ENCODE results near the gene NSUN2. TPM values are rescaled to one million over a fixed set of nuclear protein-coding genes. Genes with fewer than 3 reads are reported as not detected.
"Not testable (repeated sequence)": the region's sequence is repeated elsewhere in the genome, so short reads cannot be mapped to it uniquely, and the experiment has no call there.

NSUN2 gene
- total RNA-seq, 3 donors from 2014 or later (not counting 1 experiment from before 2014, with no cell fraction given) = 61.3 to 87.4 (median 81.4) TPM

- no peak overlapping the region for H3K27ac ChIP-seq (ENCODE audit: low read length)
- TF ChIP-seq, protein P1, sequence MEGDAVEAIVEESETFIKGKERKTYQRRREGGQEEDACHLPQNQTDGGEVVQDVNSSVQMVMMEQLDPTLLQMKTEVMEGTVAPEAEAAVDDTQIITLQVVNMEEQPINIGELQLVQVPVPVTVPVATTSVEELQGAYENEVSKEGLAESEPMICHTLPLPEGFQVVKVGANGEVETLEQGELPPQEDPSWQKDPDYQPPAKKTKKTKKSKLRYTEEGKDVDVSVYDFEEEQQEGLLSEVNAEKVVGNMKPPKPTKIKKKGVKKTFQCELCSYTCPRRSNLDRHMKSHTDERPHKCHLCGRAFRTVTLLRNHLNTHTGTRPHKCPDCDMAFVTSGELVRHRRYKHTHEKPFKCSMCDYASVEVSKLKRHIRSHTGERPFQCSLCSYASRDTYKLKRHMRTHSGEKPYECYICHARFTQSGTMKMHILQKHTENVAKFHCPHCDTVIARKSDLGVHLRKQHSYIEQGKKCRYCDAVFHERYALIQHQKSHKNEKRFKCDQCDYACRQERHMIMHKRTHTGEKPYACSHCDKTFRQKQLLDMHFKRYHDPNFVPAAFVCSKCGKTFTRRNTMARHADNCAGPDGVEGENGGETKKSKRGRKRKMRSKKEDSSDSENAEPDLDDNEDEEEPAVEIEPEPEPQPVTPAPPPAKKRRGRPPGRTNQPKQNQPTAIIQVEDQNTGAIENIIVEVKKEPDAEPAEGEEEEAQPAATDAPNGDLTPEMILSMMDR (IDR thresholded peaks at IDR 0.05) = no peak
- no peak for ATAC-seq
- Mint-ChIP-seq H3K27ac (no peak overlapping the region), H3K9me3 (no peaks in the 10 kb centered on the region), H3K4me1 (no peaks in the 10 kb centered on the region), H3K36me3 (no peaks in the 10 kb centered on the region), H3K4me3 (no peak overlapping the region), H3K27me3 (ENCODE audit: low read depth in 2 of 2) (peaks cover 0 to 7% of the 10 kb centered on the region in 2 donors)
- H3K4me1 ChIP-seq (ENCODE audit: control insufficient read depth, insufficient read depth, low read length) = no peaks in the 10 kb centered on the region
- H3K9me3 ChIP-seq (ENCODE audit: control insufficient read depth, insufficient read depth, low read length) = no peaks in the 10 kb centered on the region
- DNase-seq = no peak
- H3K4me3 ChIP-seq (ENCODE audit: low read length) = no peak overlapping the region
- intact Hi-C loops (cut with micrococcal nuclease) = loop anchor here (10.0 kb wide), 1 partner anchor 1077 kb away; no protein-coding TSS in a partner anchor
- H3K27me3 ChIP-seq (ENCODE audit: control insufficient read depth, insufficient read depth, low read length) = no peaks in the 10 kb centered on the region
- 88% methylated on average over 30 of the region's 30 CpGs for WGBS (ENCODE audit: insufficient coverage)
- H3K36me3 ChIP-seq (ENCODE audit: control insufficient read depth, insufficient read depth, low read length) = no peaks in the 10 kb centered on the region
These were observed 60.6 kb downstream of the NSUN2 start for GRCh38 chr5:6572086-6572824.

DNA sequence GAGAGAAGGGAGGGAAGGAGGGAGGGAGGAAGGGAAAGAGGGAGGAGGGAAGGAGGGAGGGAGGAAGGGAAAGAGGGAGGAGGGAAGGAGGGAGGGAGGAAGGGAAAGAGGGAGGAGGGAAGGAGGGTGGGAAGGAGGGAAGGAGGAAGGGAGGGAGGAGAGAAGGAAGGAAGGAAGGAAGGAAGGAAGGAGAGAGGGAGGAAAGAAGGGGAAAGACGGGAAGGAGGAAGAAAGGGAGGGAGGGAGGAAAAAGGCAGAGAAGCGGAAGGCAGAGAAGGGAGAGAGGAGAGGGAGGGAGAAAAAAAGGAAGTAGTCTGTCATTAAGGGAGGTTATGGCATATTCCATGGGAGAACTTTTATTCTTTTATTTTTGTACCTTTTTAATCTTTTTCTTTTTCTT lies 61.2 kb downstream of the NSUN2 start:
- not testable (repeated sequence) for ATAC-seq; H3K27me3 Mint-ChIP-seq (ENCODE audit: low read depth in 2 of 2); H3K27ac ChIP-seq (ENCODE audit: low read length); H3K4me1 ChIP-seq (ENCODE audit: control insufficient read depth, insufficient read depth, low read length); H3K9me3 ChIP-seq (ENCODE audit: control insufficient read depth, insufficient read depth, low read length); H3K27ac Mint-ChIP-seq; H3K4me1 Mint-ChIP-seq; H3K4me3 ChIP-seq (ENCODE audit: low read length); DNase-seq; H3K27me3 ChIP-seq (ENCODE audit: control insufficient read depth, insufficient read depth, low read length); H3K36me3 ChIP-seq (ENCODE audit: control insufficient read depth, insufficient read depth, low read length); H3K9me3 Mint-ChIP-seq; H3K4me3 Mint-ChIP-seq; H3K36me3 Mint-ChIP-seq
- intact Hi-C loops (cut with micrococcal nuclease) = loop anchor here (10.0 kb wide), 1 partner anchor 1077 kb away; no protein-coding TSS in a partner anchor
- WGBS (ENCODE audit: insufficient coverage) = 63% methylated on average over 2 of the region's 2 CpGs

- Histone ChIP-seq H3K4me1 (ENCODE audit: control insufficient read depth, insufficient read depth, low read length) (no peaks in the 10 kb centered on the region), H3K27ac (ENCODE audit: low read length) (no peak overlapping the region), H3K27me3 (ENCODE audit: control insufficient read depth, insufficient read depth, low read length) (no peaks in the 10 kb centered on the region), H3K36me3 (ENCODE audit: control insufficient read depth, insufficient read depth, low read length) (no peaks in the 10 kb centered on the region), H3K4me3 (ENCODE audit: low read length) (no peak overlapping the region), H3K9me3 (ENCODE audit: control insufficient read depth, insufficient read depth, low read length) (no peaks in the 10 kb centered on the region)
- Mint-ChIP-seq H3K4me3 (no peak overlapping the region), H3K36me3 (no peaks in the 10 kb centered on the region), H3K4me1 (no peaks in the 10 kb centered on the region), H3K27me3 (ENCODE audit: low read depth in 2 of 2) (peaks cover 0 to 7% of the 10 kb centered on the region in 2 donors), H3K27ac (no peak overlapping the region), H3K9me3 (no peaks in the 10 kb centered on the region)
- WGBS (ENCODE audit: insufficient coverage) = 76% methylated on average over 5 of the region's 5 CpGs
- intact Hi-C loops (cut with micrococcal nuclease) = loop anchor here (10.0 kb wide), 1 partner anchor 1076 kb away; no protein-coding TSS in a partner anchor
- DNase-seq (no peak), ATAC-seq (no peak)
- TF ChIP-seq, protein P1 (IDR thresholded peaks at IDR 0.05) = no peak
These were observed 62.3 kb downstream of the NSUN2 start for GRCh38 chr5:6570530-6570929.

- TF ChIP-seq, protein P1 (IDR thresholded peaks at IDR 0.05) = no peak
- Mint-ChIP-seq H3K27me3 (ENCODE audit: low read depth in 2 of 2) (peaks cover 0 to 7% of the 10 kb centered on the region in 2 donors), H3K36me3 (no peaks in the 10 kb centered on the region), H3K4me1 (no peaks in the 10 kb centered on the region), H3K4me3 (no peak overlapping the region), H3K27ac (no peak overlapping the region), H3K9me3 (no peaks in the 10 kb centered on the region)
- Histone ChIP-seq H3K36me3 (ENCODE audit: control insufficient read depth, insufficient read depth, low read length) (no peaks in the 10 kb centered on the region), H3K9me3 (ENCODE audit: control insufficient read depth, insufficient read depth, low read length) (no peaks in the 10 kb centered on the region), H3K27me3 (ENCODE audit: control insufficient read depth, insufficient read depth, low read length) (no peaks in the 10 kb centered on the region), H3K4me3 (ENCODE audit: low read length) (no peak overlapping the region), H3K4me1 (ENCODE audit: control insufficient read depth, insufficient read depth, low read length) (no peaks in the 10 kb centered on the region), H3K27ac (ENCODE audit: low read length) (no peak overlapping the region)
- 84% methylated on average over 6 of the region's 6 CpGs for WGBS (ENCODE audit: insufficient coverage)
- DNase-seq (no peak), ATAC-seq (no peak)
- intact Hi-C loops (cut with micrococcal nuclease) = no loop called here
These were observed 64.0 kb downstream of the NSUN2 start for GRCh38 chr5:6568889-6569288.
